ENCODE results near the gene CIPC.
A peak's percentile ranks its signal among the peaks of the same experiment; 100 is the strongest.

CIPC gene

DNA sequence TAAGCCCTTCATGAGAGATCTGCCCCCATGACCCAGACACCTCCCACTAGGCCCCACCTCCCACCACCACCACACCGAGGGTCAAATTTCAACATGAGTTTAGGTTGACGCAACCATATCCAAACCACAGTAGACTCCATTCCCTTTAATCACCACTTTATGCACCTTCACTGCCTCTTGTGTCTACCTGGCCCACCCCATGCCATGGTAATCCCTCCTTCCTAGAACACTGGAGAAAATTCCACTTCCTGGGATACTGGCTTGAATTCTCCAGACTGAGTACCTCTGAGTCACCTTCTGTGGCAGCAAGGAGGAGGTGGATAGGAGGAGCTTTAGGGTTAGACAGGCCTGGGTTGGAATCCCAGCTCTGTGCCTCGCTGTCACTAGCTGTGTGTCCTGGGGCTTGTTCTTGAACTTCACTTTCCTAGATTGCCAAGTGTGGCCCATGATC is 26.1 kb upstream of the CIPC start:
- DNase-seq (ENCODE audit: low read depth, low spot score) = no peak

- DNase-seq (ENCODE audit: low read depth, low spot score) = no peak
Observed at GRCh38 chr14:77074969-77075368, 23.1 kb upstream of the CIPC start.

DNA sequence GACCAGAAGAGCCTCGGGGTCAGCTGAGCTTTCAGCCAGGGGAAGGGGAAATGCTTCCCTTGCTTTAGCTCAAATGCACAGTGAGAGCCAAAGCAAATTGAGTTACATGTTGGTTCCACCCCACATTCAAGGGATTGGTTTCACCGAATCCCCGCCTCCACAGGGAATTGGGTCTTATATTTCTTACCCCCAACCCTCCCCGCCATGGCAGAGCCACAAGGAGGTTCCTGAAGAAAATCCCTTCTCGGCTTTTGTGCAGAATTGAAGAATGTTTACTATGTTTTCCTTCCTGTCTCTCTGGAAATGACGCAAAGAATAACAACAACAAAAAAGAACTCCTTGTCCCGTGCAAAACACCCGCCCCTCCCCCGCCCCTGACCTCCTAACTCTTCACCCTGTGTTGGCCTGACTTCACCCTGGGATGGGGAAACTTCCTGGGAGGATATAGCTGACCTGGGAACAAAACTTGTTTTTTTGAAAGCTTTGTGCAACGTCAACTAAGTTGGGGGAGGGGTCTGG is 21.9 kb upstream of the CIPC start:
- DNase-seq (ENCODE audit: low read depth, low spot score) = no peak

DNA sequence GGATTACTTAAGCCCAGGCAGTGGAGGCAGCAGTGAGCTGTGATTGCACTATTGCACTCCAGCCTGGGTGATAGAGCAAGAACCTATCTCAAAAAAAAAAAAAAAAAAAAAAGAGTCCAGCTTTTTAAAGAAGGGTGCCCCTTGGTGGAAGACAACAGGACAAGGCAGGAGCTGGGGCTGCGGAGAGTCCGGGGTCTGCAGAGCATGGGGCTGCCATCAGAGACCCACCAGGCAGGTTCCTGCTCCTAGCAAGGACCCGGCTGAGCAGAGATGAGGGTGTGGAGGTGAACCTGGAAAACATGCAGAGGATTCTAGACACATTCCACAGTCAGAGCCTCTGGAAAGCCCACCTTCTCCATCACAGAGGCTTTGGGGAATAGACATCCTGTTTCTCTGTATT is 21.0 kb upstream of the CIPC start:
- no peak for DNase-seq (ENCODE audit: low read depth, low spot score)

GRCh38 chr14:77082356-77082755 is 15.7 kb upstream of the CIPC start:
- DNase-seq (ENCODE audit: low read depth, low spot score) = no peak

- DNase-seq (ENCODE audit: low read depth, low spot score) = no peak
Observed at GRCh38 chr14:77083082-77083481, 15.0 kb upstream of the CIPC start.

- no peak for DNase-seq (ENCODE audit: low read depth, low spot score)
Observed at GRCh38 chr14:77084985-77085384, 13.1 kb upstream of the CIPC start.

DNA sequence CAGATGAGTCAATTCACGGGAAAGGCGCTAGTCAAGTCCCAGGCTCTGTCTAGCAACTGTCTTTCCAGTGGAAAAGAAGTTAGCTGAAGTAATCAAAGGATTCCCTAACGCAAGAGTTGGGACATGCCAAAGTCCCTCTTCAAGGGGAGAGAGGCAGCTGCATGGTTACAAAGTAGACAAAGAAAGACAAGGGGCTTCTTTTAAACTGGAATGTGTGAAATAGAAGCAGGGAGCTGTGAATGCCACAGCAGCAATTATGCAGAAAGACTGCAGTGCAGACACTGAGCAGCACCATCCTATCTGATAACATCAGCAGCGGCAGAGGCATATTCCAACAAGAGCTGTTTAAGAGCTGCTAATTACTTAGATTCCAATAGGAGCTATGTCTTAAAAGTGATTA is 12.5 kb upstream of the CIPC start:
- DNase-seq (ENCODE audit: low read depth, low spot score) = no peak

GRCh38 chr14:77086017-77086727 is 11.9 kb upstream of the CIPC start:
- no peak for DNase-seq (ENCODE audit: low read depth, low spot score)

GRCh38 chr14:77086951-77087350 is 11.1 kb upstream of the CIPC start:
- no peak for DNase-seq (ENCODE audit: low read depth, low spot score)

DNA sequence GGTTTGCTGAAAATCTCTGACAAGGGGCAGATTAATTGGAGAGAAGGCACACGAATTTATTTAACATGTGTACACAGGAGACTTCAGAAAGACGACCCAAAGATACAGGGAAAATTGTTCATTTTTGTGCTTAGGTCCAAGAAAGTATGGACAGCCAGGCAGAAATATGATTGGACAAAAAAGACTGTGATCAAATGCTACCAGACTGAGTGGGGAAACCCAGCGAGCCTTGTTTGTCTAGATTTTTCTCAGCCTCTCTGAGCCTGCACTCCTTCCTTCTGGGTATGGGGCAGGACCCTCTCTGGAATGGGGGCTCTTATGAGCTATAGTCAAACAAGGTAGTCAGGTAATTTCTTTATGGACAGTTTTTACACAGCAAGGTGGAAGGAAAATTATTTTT is 10.4 kb upstream of the CIPC start:
- no peak for DNase-seq (ENCODE audit: low read depth, low spot score)

DNA sequence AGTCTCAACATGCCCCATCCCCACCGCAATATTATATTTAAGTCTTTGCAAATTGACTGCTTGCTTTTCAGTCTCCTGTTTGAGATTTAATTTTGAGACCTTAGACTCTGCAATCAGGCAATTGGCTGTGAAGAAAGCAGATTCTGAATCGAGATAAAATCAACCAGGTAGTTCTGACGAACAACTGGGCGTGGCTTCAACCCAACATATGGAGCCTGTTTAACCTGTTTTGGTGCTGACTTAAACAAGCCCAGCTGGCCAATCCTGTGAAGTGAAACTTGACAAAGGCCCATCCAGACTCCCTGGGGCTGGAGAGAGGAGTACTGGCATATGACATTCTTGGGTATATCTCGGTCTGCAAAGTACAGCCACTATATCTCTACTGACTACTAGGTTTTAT is 9.8 kb upstream of the CIPC start:
- no peak for DNase-seq (ENCODE audit: low read depth, low spot score)

DNA sequence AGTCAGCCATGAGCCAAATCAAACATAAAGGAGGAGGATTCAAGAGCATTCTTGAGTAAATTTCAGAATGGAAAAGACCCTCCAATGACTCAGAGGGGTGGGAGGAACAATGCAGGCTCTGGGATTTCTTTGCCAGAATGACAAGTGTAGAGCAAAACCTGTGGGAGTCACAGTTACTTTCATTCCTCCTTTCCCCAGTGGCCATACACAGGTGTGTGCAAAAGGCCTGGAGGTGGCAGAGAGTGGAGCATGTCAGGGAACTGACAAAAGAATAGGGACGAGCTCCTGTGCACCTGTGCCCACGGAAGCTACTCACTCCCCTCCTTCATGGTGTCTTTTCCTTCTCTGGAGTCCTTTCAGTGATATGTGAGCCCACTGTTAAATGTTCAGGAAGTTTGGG is 9.4 kb upstream of the CIPC start:
- DNase-seq (ENCODE audit: low read depth, low spot score) = no peak

- no peak for DNase-seq (ENCODE audit: low read depth, low spot score)
Observed at GRCh38 chr14:77091518-77091917, 6.5 kb upstream of the CIPC start.

- DNase-seq (ENCODE audit: low read depth, low spot score) = no peak
Observed at GRCh38 chr14:77092676-77093075, 5.4 kb upstream of the CIPC start.

- DNase-seq (ENCODE audit: low read depth, low spot score) = peak; percentile 67
Observed at GRCh38 chr14:77094672-77095284, 3.3 kb upstream of the CIPC start.

DNA sequence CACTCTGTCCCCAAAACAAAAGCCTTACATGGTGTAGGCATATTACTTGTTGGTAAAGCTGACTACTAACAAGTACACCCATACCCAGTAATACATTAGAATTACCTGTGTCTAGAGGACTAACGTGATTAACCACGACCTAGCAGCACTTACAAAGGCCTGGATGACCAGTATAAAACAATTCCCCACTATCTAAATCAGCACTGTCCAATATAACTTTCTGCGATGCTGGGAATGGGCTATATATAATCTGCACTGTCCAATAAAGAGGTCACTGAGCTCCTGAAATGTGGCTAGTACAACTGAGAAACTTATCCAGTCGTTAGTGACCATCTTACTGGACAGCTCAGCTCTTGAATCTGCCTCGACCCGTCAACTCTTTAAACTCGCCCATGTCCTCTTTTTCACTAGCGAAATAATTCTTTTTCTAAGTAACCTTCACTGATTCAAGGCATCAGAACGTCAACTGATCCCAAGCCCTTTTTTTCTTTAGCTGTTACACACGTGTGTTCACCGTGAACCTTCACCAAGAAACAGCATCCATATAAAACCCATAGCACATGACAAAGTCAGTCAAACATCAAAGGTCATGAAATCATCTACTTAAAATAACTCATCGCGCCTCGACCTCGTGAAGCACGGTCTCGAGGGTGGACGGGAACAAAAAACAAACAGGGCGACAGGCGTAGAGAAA is 905 bp upstream of the CIPC start:
- no peak for DNase-seq (ENCODE audit: low read depth, low spot score)

DNA sequence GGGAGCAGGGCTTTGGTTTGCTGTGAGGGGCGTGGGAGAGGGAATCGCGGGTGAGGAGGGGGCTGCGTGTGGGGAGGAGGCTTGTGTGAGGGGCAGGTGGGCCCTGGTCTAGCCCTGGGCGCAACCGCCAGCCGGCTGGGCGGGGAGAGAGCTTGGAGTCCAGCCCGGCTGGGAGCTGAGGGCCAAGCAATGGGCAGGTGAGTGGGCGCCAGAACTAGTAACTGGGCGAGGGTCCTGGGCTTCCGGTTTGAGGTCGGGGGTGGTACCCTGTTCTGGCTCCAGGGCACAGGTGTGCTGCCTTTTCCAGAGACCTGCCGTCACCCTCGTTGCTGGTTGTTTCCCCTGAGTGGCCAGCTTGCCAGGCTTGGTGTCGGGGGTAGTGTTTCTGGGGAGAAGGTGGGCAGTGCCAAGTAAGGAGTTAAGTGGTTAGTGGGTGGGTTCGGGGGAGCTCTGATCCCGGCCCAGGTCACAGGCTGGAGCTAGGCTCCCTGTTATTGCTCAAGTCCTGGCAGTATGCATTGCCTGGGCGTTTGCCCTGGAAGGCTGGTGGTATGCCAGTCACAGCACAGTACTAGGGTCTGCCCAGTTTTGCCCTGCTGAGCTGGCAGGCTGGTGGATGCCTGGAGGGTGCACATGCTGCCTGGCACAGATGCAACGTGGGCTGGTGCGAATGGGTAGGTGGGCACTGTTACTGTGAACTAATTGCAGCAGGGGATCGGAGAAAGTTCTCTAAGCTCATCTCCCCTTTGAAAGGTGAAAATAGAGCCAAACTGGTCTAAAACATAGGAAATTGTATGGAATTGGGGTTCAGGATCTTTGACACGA is 683 bp downstream of the CIPC start:
- DNase-seq (ENCODE audit: low read depth, low spot score) = no peak

- DNase-seq (ENCODE audit: low read depth, low spot score) = peak; percentile 24
Observed at GRCh38 chr14:77099425-77100167, 1.5 kb downstream of the CIPC start.

DNA sequence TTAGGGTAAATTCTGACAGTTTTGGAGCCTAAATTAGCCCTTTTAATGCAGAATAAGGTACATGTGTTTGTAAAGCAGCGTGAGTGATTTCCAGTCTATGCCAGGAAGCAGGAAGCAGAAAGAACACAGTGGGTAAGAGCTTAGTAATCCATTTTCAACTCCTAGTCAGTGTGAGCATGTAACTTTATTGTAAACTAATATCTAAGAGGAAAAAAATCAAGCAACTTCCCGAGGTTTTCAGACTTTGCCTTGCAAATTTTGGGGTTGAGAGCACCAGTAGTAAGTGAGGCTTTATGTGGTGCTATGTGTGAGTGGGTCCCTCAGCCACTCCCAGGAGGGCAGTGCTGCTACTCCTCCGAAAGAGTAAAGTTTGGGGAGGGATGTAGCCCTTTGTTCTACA is 2.9 kb downstream of the CIPC start:
- no peak for DNase-seq (ENCODE audit: low read depth, low spot score)

DNA sequence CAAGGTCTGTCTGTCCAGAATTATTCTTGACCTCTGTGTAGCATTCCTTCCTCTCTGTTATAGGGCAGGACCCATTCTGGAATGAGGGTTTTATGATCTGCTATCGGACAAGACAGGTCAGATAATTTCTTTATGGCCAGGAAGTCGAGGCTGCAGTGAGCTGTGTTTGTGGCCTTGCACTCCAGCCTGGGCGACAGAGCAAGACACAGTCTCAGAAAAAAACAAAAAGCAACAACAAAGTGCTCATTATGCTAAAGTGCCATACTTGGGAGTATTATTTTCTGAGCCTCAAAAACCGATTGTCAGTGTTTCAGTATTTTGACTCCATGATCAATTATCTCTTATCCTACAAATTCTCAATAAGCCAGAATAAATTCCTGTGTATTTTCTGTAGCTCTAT is 4.1 kb downstream of the CIPC start:
- no peak for DNase-seq (ENCODE audit: low read depth, low spot score)

Measured in smooth muscle cell of the brain vasculature (primary cell).